GM12873 (cell line): ENCODE results near the gene SPTLC1.
A peak's percentile ranks its signal among the peaks of the same experiment; 100 is the strongest.

Source experiments
- CTCF ChIP-seq: IDR thresholded peaks from 2 replicates; pipeline ENCODE4 v1.5.1; 2012; ENCODE audit warnings: low read depth, mild to moderate bottlenecking, moderate library complexity, low read length, control low read depth; ENCODE audit not compliant: insufficient read depth; ENCODE audit errors: missing control alignments

SPTLC1 gene

GRCh38 chr9:92035687-92036410 lies 79.4 kb downstream of the SPTLC1 start:
- no peak for TF ChIP-seq CTCF

- TF ChIP-seq CTCF: no peak
These were observed 80.1 kb downstream of the SPTLC1 start for GRCh38 chr9:92035146-92035545.

- no peak for TF ChIP-seq CTCF
These were observed 81.2 kb downstream of the SPTLC1 start for GRCh38 chr9:92033991-92034390.

- TF ChIP-seq CTCF: no peak
These were observed 81.9 kb downstream of the SPTLC1 start for GRCh38 chr9:92033307-92033706.

GRCh38 chr9:92032891-92033290 lies 82.3 kb downstream of the SPTLC1 start:
- no peak for TF ChIP-seq CTCF

- TF ChIP-seq CTCF: no peak
These were observed 84.8 kb downstream of the SPTLC1 start for GRCh38 chr9:92030367-92030766.

- peak; percentile 23 for TF ChIP-seq CTCF
These were observed 85.7 kb downstream of the SPTLC1 start for GRCh38 chr9:92029553-92029952.
